ENCODE measurements around the gene ZC2HC1B.
A peak's percentile ranks its signal among the peaks of the same experiment; 100 is the strongest.

The ZC2HC1B gene

DNA sequence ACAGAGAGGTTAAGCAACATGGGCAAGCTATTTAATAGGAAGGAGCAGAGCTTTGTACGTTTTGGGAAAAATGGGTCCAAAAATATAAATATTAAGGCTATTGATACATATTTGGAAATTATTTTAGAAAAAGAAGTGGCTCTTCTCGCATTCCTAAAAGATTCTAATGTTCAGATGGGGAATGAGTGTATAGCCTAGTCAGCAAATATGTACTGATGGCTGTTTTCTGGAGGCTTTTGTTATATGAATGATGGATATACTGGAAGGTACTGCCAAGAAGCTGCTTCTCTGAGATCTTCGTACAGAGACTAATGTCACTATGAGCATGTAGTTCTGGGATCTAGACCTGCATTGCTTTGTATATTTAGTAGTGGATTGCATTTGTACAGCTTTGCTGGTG lies 72.1 kb downstream of the ZC2HC1B start:
- DNase-seq = no peak

- DNase-seq = no peak
Measured at GRCh38 chr6:143936778-143937667, 72.7 kb downstream of the ZC2HC1B start.

DNA sequence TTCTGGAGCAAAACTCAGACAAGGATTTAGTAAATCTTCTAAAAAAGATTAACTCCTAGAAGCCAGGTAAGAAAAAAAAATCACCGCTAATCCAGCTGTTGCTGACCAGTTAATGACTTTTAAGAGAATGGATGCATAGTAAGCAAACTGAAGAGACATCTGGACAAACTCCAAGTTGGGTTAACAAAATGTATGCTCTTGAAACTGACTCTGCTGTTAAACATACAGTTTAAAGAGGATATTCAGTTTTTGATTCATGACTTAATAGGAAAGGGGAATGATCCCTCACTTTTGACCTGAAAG lies 73.3 kb downstream of the ZC2HC1B start:
- no peak for DNase-seq

DNA sequence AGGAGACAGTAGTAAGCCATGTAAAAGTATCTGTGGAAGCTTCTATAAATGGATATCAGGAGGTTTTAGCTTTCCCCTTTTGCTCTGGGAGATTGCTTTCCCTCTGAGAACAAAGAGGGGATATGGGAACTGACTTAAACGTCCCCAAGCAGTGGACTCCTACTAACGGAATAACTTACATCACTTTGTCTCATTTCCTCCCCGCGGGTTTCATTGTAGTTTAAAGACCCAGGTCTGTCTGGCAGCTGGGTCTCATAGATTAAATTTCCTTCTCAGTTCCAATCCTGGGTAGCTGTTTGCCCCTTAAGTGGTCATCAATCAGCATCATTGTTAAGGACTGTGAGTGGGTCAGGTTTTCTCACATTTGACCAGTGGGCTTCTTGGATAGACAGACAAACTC lies 75.1 kb downstream of the ZC2HC1B start:
- DNase-seq = no peak

DNA sequence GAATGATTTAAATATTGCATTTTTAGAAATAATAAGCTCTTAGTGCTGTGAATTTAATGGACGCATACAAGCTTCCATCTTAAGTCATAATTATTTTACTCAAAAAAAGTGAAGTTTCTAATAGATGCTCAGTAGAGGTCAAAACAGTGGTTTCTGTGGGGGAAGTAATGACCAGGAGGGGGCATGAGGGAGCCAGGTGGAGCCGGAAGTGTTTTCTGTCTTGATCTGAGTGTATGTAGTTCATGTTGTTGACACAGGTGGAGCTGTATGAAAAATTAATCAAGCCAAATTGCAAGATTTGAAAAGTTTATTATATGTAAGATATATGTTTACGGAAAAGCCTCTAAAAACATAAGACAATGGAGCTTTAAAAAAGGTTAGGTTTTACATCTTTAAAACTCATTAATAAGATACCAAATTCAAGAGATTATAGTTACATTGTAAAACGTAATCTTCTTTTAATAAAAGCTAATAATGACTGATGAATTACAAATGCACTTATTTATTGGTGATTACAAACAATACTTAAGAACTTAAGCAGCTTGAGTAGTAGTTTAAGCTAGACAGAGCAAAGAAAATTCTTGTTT lies 75.8 kb downstream of the ZC2HC1B start:
- DNase-seq = peak; percentile 24

GRCh38 chr6:143941852-143942627 lies 77.8 kb downstream of the ZC2HC1B start:
- peak; percentile 25 for DNase-seq

DNA sequence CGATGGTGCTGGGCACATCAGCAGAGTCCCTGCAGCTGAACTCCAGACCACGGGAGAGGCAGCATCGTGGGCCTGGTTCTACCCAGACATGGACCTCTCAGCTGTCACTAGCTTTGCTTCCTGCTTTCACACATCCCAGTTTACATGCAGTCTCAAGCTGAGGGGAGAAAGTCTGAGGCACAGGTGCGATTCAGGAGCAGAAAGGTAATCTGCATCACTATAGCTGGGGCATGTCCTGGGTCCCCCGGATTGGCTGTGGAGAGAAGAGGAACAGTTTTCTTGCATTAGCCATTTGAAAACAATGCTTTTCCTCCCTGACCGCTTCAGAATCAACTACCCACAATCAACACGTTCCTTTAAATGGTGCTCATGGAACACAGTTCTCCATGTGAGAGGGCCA lies 83.9 kb downstream of the ZC2HC1B start:
- DNase-seq = no peak

- DNase-seq = no peak
Measured at GRCh38 chr6:143949535-143949934, 85.3 kb downstream of the ZC2HC1B start.

DNA sequence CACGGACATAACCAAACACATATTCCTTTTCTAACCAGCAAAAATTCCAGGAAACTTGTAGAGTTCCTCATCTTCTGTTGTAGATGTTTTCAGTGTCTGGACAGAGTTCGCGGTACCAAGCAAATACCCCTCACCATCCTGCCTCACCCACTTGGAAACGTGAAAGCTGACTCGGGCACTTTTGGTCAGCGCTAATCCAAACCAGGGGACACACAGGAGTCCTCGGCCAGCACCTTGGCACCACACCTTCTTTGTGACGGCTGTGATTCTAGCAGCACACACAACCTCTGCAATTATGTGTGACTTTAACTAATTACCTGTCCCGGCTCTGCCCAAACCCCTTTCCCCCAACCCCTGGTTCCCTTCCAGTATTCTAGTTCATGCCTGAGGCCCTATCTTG lies 85.7 kb downstream of the ZC2HC1B start:
- DNase-seq = no peak

- DNase-seq = no peak
Measured at GRCh38 chr6:143950875-143951274, 86.6 kb downstream of the ZC2HC1B start.

GRCh38 chr6:143952060-143952778 lies 87.9 kb downstream of the ZC2HC1B start:
- no peak for DNase-seq

- peak; percentile 60 for DNase-seq
Measured at GRCh38 chr6:143952947-143953701, 88.8 kb downstream of the ZC2HC1B start.

GRCh38 chr6:143953922-143954321 lies 89.6 kb downstream of the ZC2HC1B start:
- no peak for DNase-seq

GRCh38 chr6:143955971-143956370 lies 91.7 kb downstream of the ZC2HC1B start:
- DNase-seq = no peak

GRCh38 chr6:143957679-143958274 lies 93.5 kb downstream of the ZC2HC1B start:
- DNase-seq = no peak

DNA sequence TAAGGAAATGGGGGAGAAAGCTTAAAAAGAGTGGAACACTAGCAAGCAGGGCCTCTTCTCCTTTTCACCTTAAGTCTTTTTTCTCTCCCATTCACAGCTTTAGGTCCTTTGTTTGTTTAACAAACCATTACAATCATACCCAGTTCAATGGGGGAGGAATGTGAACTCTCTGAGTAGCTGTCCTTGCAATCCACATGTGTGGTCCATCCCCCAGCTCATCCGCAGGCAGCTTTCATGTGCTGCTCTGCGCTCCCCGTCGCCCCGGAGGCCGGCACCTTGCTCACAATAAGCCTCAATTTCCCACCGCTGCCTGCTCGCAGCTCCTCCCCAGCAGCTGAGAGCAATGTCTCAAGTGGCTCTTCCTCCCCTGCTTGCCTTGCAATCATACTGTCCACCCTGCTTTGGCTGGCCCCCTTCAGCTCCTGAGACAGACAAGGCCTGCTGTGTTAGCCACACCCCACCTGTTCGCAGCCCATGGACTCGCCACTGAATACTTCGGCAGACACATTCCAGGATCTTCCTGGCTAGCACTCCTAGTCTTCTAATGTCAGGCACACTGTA lies 94.6 kb downstream of the ZC2HC1B start:
- DNase-seq = no peak

DNA sequence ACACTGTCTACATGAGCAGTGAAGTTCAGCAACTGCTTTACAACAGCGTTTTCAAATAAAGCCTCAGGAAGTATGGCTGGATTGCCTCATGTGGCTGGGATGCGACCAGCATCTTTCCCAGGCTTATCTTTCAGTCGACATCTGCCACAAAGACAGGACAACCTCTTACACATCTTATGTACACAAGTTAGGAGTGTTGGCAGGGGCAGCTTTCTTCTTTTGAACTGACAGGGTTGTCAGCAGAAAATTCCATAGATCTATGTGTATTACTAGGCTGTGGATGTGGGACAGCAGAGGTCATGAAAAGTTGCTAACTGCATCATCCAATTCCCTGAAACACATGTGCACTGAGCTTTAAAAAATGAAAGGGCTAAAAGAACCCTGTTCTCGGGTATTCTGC lies 95.7 kb downstream of the ZC2HC1B start:
- DNase-seq = no peak

- DNase-seq = no peak
Measured at GRCh38 chr6:143961066-143961465, 96.8 kb downstream of the ZC2HC1B start.

DNA sequence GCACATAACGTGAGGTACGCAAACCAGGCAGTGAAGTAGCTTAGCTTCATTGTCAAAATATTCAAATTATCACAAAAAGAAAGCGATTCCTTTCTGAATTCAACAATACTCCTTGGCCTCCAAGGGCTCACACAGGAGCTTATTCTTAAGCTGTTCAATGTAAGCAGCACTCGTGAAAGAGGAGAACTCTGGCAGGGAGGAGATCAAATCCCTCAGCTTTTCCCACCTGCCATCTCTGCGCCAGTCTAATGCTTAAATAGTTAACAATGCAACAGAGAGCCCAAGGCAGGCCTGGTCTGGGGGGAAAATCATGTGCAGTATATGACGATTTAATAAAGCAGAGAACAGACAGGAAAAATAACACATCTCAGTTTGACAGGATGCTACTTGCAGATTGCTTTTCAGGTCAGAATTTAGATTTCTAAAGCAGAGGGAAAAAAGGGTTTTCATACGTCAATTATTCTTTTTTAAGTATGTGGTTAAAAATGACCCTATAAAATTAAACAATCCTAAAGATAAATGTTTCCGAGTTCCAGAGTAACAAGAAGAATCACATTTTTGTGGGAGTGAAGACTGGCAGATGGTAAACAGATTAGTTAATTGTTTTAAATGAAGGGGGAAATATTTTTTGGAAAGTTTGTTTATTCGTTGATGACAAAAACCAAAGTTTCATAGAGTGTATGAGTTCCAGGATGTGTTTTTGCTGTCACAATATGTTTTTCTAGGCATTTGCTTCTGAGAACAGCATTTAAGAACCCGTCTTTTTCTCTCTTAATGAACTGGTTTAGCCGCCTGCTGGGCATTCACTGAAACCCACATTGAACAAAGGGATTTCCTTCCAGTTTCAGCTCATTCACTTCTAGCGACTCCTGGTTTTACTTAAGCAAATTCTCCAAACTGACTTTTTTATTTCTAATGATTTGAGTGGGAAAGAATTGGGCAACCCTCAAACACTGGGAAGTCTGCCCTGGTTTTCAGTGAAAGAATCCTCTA lies 97.9 kb downstream of the ZC2HC1B start:
- no peak for DNase-seq

- no peak for DNase-seq
Measured at GRCh38 chr6:143963158-143963919, 99.1 kb downstream of the ZC2HC1B start.
